ENCODE measurements around the gene S100A2.

- no peak for TF ChIP-seq CTCF (conservative IDR thresholded peaks at IDR 0.05; ENCODE audit: low read depth, low read length)
- no peak for TF ChIP-seq EZH2 (IDR thresholded peaks at IDR 0.05; ENCODE audit: low read length, unreplicated experiment)
- TF ChIP-seq EZH2phosphoT487 (IDR thresholded peaks at IDR 0.05; ENCODE audit: borderline replicate concordance, low read length): no peak
These were observed at the start of gene S100A2 for GRCh38 chr1:153565529-153566374.
